PFSK-1 (cell line): Measurements from ENCODE around the gene EMCN.

Source experiments
- POLR2AphosphoS5 ChIP-seq: IDR thresholded peaks from 2 replicates; pipeline ENCODE4 v1.6.1; 2012; ENCODE audit warnings: low read depth, mild to moderate bottlenecking, control low read depth, low read length, moderate library complexity
- SIN3A ChIP-seq: IDR thresholded peaks from 2 replicates; pipeline ENCODE4 v1.6.1; 2012; ENCODE audit warnings: mild to moderate bottlenecking, low read length, moderate library complexity, borderline replicate concordance; ENCODE audit not compliant: insufficient read depth
- TF ChIP-seq, protein P1 (sequence below), 2 experiments: IDR thresholded peaks; 2 replicates each; pipeline versions ENCODE4 v1.6.1 to v1.8.0; 2011 to 2012; ENCODE audit warnings: low read depth in 2 of 2, low read length in 2 of 2, control low read depth in 1 of 2, inconsistent platforms in 1 of 2, mild to moderate bottlenecking in 1 of 2, moderate library complexity in 1 of 2; ENCODE audit not compliant: insufficient read depth in 1 of 2

- TF ChIP-seq POLR2AphosphoS5 (no peak), SIN3A (no peak)
- TF ChIP-seq, protein P1, sequence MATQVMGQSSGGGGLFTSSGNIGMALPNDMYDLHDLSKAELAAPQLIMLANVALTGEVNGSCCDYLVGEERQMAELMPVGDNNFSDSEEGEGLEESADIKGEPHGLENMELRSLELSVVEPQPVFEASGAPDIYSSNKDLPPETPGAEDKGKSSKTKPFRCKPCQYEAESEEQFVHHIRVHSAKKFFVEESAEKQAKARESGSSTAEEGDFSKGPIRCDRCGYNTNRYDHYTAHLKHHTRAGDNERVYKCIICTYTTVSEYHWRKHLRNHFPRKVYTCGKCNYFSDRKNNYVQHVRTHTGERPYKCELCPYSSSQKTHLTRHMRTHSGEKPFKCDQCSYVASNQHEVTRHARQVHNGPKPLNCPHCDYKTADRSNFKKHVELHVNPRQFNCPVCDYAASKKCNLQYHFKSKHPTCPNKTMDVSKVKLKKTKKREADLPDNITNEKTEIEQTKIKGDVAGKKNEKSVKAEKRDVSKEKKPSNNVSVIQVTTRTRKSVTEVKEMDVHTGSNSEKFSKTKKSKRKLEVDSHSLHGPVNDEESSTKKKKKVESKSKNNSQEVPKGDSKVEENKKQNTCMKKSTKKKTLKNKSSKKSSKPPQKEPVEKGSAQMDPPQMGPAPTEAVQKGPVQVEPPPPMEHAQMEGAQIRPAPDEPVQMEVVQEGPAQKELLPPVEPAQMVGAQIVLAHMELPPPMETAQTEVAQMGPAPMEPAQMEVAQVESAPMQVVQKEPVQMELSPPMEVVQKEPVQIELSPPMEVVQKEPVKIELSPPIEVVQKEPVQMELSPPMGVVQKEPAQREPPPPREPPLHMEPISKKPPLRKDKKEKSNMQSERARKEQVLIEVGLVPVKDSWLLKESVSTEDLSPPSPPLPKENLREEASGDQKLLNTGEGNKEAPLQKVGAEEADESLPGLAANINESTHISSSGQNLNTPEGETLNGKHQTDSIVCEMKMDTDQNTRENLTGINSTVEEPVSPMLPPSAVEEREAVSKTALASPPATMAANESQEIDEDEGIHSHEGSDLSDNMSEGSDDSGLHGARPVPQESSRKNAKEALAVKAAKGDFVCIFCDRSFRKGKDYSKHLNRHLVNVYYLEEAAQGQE (IDR thresholded peaks at IDR 0.05; ENCODE audit: insufficient read depth in 1 of 2, low read depth in 2 of 2, low read length in 2 of 2) = no peak
Observed at GRCh38 chr4:100545427-100545826, 27.6 kb upstream of the EMCN start.
